H4 (cell line): ENCODE measurements around the gene PITPNC1. TPM values are rescaled to one million over a fixed set of nuclear protein-coding genes. Genes with fewer than 3 reads are reported as not detected.
"Not testable (repeated sequence)": the region's sequence is repeated elsewhere in the genome, so short reads cannot be mapped to it uniquely, and the experiment has no call there.

ENCODE experiments used
- DNase-seq: peaks from one replicate; pipeline ENCODE4 v3.0.0-alpha.2; 2015; ENCODE audit warnings: low spot score
- total RNA-seq: library from RNA; depleted of rRNA; stranded (reverse); fragments of >200 nt; shearing (Covaris generic); gene quantifications from 2 replicates; pipeline ENCODE4 v1.2.3, GENCODE V29; 2014

Gene PITPNC1
- total RNA-seq, 1 experiment from 2014 or later, result 6.3 TPM

- no peak for DNase-seq
Measured at GRCh38 chr17:67369676-67370075, 7.4 kb upstream of the PITPNC1 start.

GRCh38 chr17:67372751-67373150 lies 4.3 kb upstream of the PITPNC1 start:
- DNase-seq, result no peak

DNA sequence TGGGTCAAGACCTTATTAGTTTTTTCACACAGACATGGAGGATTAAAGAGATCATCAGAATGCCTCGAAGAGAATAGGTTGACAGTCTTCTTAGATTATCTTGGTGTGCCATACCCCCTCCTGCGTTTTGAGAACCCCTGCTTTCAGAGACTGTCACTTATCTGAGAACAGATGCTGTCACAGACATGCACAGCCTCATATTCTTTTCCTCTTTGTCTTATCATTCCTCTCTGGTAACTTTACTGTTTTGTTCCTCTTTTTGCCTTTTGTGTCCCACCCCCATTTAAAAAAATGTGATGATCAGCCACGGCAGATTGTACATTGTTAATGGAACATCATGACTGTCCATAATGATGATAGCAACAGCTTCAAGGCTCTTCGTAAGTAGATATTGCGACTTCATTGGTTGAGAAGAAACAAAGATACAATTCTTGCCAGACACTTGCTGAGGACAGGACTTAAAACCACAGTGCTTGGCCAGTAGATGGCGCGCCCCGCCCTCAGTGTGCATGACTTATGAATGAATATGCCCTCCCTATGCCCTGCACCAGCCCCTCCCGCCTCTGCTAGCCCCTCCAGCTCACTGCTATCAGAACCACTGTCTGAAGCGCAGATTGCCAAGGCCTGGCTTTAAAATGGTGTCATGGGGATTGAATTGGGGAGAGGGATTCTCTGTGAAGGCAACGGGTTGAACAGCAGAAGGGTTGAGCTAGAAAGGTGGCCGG lies 2.6 kb upstream of the PITPNC1 start:
- DNase-seq, result peak; percentile 84

- DNase-seq, result no peak
Measured at GRCh38 chr17:67375054-67375427, 2.0 kb upstream of the PITPNC1 start.

GRCh38 chr17:67375716-67376115 lies 1.4 kb upstream of the PITPNC1 start:
- DNase-seq, result no peak

- DNase-seq, result no peak
Measured at GRCh38 chr17:67376415-67376736, 705 bp upstream of the PITPNC1 start.

DNA sequence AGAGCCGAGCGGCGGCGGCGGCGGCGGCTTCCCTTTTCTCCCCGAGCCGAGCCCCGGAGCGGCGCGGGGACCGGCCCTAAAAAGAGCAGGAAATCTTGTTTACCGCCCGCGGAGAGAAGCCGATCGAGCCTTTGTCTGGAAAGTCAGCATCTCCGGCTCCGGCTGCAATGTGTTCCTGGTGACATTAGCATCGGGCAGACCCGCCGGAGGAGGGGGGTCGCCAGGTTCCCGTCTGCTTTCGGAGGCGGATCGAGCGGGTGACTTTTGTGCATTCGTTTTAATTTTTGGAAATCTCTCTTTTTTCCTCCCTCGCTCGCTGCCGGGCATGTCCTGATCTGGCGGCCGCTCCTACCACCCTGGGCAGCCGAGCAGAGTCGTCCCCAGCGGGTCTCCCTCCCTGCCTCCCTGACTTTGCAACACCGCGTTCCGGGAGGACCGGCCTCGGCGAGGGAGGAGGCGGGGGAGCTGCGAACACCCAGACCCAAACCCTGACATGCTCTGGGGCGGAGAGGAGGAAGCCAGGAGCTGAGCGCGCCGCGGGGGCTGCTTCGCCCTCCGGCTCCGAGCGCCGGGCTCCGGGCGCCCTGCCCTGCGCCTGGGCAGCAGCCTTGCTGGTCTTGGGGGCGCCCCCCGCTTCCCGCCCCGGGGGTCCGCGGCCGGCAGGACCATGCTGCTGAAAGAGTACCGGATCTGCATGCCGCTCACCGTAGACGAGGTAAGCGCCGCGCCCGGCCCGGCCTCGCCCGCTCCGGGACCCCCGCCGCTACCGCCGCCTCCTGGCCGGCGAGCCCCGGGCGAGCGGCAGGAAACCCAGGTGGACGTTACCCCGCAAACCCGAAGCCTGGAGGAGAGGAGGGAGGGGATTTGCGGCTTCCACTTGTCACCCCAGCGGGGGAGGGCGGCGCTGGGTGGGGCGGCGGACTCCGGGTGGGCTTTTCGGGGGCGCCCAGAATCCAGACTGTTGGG lies 690 bp downstream of the PITPNC1 start:
- no peak for DNase-seq

DNA sequence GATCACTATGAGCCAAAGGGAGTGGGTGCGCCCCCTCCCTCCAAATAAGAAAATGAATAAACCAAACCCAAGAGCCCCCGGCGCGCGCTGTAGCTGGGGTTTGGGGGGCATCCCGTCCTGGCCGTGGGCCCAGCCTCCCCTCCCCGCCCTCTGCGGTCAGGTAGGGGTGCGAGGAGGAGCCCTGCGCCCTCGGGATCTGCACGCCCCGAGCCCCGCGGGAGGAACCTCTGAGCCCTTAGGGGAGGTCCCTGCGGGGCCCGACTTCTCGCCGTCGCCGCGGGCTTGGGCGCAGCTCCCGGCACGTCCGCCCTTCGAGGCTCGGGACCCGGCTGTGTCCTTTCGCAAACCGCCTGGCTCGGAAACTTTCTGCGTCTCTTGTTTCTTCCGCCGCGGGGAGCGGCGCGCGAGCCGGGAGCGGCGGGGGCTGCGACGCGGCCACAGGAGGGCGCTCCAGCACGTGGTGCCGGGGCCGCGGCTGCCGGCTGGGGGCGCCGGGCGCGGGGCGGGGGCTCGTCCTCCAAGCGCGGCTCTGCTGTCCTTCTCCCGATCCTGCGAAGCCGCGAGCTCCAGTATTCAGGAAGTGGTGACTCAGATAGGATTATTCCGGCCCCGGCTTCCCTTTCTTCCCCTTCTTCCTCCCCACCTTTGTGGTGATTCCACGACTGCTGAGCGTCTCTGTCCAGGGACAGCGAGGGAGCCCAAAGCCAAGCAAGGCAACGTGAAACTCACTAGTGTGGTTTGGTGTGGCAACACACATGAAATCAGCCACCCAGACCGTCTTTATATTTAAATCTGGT lies 1.6 kb downstream of the PITPNC1 start:
- peak; percentile 72 for DNase-seq

DNA sequence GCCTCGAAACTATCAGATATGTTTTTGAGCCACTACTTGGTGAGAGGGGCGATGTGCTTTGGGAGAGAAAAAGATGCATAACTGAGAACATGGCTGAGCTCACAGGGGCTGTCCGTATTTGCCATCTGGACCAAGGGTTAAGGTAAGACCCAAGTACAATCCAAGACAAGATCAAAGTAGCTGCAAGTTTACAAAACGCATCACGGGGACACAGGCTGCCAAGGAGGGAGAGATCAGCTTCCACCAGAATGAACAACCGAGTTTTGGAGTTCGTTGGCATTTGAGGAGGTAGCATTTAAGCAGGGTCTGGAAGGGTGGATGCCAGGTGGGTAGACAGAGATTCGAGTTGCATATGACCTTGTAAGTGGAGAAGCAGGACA lies 2.2 kb downstream of the PITPNC1 start:
- DNase-seq, result no peak

- no peak for DNase-seq
Measured at GRCh38 chr17:67381929-67382257, 4.8 kb downstream of the PITPNC1 start.

- DNase-seq, result no peak
Measured at GRCh38 chr17:67385122-67385988, 8.3 kb downstream of the PITPNC1 start.

GRCh38 chr17:67386965-67387551 lies 10.0 kb downstream of the PITPNC1 start:
- peak; percentile 64 for DNase-seq

- not testable (repeated sequence) for DNase-seq
Measured at GRCh38 chr17:67388536-67388935, 11.5 kb downstream of the PITPNC1 start.

DNA sequence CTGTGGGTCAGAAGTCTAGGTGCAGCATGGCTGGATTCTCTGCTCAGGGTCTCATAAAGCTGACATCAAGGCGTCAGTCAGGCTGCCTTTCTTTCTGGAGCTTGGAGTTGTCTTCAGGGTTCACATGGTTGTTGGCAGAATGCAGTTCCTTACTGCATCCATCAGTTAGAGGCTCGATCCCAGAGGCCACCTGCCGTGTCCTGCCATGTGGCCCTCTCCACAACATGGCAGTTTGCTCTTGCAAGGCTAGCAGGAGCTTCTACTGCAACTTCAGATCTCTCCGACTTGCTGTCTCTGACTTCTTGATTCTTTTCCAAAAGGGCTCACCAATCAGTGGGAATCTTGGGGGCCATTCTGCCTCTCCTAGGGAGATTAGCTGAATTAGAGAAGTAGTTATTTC lies 11.9 kb downstream of the PITPNC1 start:
- DNase-seq, result no peak

GRCh38 chr17:67390006-67390645 lies 13.0 kb downstream of the PITPNC1 start:
- DNase-seq, result no peak

DNA sequence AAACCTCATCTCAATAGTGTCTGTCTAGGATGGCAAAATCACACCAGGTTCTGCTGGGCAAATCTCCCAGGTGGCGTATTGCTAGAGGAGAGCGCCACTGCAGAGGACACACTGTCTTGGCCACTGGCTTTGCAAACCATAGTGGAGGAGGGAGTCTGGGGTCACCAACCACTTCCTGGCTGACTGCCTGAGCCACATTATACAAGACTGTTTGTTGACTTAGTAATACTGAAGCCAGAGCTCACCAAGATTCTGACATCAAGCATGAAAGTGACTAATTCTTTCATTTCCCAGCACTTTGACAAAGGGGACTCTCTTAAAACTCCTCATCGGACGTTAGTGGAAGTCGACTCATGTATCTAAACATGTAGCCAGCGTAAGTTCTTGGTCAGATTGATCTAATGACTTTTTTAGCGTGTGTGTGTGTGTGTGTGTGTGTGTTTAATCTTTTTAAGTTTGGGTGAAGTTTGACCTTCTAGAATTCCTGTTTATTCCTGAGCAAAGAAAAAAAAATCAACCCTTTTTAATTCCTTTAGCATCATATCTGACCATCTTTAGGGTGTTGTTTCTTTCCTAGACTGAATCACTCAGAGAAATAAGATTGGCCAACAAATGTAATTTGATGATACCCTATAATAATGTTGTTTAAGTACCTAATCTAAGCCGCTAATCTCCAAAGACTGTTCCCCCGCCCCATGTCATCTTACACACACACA lies 13.7 kb downstream of the PITPNC1 start:
- DNase-seq, result peak; percentile 98

GRCh38 chr17:67392111-67392510 lies 15.0 kb downstream of the PITPNC1 start:
- no peak for DNase-seq

DNA sequence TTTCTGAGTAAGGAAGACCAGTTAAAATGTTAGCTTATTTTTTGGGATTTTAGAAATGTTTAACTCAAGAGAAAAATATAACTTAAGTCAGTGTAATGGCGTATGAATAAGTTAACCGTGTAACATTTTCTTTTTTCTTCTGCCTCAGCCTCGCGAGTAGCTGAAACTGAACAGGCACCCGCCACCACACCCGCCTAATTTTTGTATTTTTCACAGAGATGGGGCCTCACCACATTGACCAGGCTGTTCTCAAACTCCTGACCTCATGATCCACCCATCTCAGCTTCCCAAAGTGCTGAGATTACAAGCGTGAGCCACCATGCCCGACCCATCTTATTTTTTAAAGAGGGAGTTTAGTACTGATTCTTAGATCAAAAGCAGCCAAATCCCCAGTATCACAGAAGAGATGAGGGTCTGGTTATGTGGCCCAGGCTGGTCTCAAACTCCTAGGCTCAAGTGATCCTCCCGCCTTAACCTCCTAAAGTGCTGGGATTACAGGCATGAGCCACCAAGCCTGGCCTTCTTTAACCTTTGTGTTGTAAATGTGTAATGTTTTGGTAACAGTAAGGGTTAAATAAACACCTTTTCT lies 16.8 kb downstream of the PITPNC1 start:
- no peak for DNase-seq

DNA sequence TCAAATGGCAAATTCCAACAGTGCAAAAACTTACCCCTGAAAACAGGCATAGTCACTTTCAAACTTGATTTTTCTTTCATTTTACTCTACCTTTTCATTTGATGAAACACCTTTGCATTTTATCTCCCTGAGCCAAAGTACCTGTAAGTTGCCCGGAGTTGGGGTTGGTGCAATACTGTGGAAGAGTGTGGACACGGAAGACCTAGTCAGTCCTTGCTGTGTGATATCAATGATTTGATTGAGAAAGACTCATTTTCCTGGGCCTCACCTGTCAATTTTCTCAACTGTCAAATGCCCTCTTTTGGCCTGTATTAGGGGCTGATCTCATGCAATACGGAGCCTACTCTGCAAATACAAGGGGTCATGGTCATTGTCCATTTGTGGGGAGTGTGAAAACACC lies 22.6 kb downstream of the PITPNC1 start:
- no peak for DNase-seq

DNA sequence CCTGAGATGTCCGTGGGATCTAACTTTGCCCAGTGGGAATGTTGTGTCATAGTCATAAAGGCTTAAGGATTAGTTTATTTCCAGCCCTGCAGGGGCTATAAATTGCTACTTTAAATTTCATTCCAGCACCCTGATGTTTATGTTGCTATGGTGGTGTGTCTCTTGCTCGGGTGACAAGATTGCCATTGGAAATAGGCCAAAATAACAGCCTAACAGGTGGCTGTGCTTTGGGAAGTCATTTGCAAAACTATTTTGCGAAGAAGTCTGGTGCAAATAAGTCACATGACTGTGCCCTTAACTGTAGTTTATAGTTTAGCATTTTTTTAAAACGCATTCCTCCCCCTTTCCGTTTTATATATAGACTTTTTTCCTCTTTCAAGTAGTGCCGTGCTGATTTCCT lies 23.1 kb downstream of the PITPNC1 start:
- no peak for DNase-seq
